ENCODE results near the gene TBC1D7.

The TBC1D7 gene

DNA sequence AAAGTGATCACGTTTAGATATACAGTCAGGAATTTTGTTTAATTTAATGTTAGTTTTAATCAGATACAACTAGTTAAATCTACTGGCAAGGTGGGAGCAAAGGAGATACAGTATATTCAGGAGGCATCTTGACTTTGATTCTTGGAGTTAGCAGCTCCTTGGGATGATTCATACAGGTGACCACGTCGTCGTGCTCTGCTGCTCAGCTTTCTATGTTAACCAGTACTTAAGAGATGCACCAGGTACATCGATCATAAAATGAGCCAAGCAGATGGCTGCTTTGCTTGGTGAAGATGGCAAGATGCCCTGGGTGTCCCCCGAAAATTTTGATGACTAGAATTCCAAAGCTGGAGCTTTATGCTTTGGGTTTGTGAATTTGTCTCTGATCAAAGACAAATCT is 64.7 kb downstream of the TBC1D7 start:
- 92% methylated on average over 5 of the region's 6 CpGs for WGBS
- Histone ChIP-seq H2BK5ac (ENCODE audit: low read depth, low read length, poor library complexity, severe bottlenecking) (no peak overlapping the region), H4K91ac (ENCODE audit: low read length) (no peak overlapping the region), H3K79me1 (replicated peaks; ENCODE audit: low read length, poor library complexity, severe bottlenecking) (no peaks in the 10 kb centered on the region), H2BK12ac (ENCODE audit: low read length in 2 of 2) (no peak overlapping the region), H3K14ac (ENCODE audit: low read length in 2 of 2) (no peak overlapping the region), H3K9ac (ENCODE audit: low read length) (no peak overlapping the region), H3K36me3 (ENCODE audit: control insufficient read depth in 1 of 2, insufficient read depth in 2 of 2, low read depth in 1 of 2, low read length in 2 of 2) (no peaks in the 10 kb centered on the region), H4K8ac (ENCODE audit: low read length) (no peak overlapping the region), H3K27ac (ENCODE audit: low read length, poor library complexity, severe bottlenecking) (no peak overlapping the region), H2BK120ac (ENCODE audit: low read depth, low read length) (no peak overlapping the region), H2BK15ac (ENCODE audit: low read depth, poor library complexity, severe bottlenecking) (no peak overlapping the region), H3K9me3 (ENCODE audit: control insufficient read depth, low read length) (no peaks in the 10 kb centered on the region), H3K4me2 (ENCODE audit: low read length, poor library complexity, severe bottlenecking) (no peak overlapping the region), H3K27me3 (ENCODE audit: control insufficient read depth in 1 of 2, insufficient read depth in 1 of 2, low read length in 2 of 2) (no peaks in the 10 kb centered on the region), H3K4me3 (ENCODE audit: insufficient read depth in 1 of 2, low read depth in 1 of 2, low read length in 2 of 2) (no peak overlapping the region), H3K23ac (ENCODE audit: low read length in 2 of 2) (no peak overlapping the region), H3K4ac (ENCODE audit: low read depth in 1 of 2, low read length in 2 of 2) (no peak overlapping the region), H3K4me1 (ENCODE audit: control insufficient read depth, insufficient read depth, low read depth, low read length) (peaks cover 8% of the 10 kb centered on the region), H2AFZ (ENCODE audit: low read depth, low read length) (no peak overlapping the region), H2AK5ac (ENCODE audit: low read length, severe bottlenecking) (no peak overlapping the region), H3K18ac (ENCODE audit: low read depth in 1 of 2, low read length in 2 of 2) (no peak overlapping the region)
- no peak for DNase-seq

DNA sequence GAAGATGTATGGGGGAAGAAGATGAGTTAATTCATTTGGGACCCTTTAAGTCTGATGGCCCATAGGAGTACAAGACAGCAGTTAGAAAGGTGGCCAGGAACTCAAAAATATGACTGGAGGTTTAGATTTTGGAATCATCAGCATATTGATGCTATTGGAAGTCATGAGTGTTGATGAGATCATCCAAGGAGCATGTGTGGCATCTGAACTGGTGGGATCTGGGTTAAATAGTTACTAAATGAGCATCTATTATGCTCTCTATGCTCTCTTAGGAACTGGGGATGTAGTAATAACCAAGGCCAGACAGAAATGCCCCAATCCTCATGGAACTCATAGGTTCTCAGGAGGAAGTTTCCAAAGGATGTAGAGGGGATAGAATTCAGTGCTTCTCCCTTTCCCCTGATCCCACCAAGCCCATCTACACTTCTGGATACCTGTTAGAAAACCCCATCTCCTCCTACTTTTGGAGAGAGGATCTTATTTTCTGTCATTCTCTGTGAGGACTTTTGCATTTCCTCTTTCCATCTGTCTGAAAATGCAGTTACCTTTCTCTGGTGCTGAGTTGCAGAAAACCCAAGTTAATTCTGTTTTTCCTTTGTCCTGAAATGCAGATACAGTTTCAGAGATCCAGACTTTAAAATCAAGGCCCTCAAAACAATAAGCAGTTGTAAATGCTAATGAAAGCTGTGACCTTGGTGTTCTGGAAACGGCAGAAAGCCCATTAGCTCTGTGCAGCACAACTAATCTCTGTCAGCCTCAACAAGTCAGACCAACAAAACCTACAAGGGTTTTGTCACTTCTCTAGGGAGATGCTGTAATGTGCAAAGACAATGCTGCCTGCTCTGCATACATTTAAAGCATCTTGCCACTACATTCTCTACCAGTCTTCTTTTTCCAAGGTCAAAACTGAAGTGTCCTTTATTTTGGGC is 65.8 kb downstream of the TBC1D7 start:
- H4K91ac ChIP-seq (ENCODE audit: low read length) = no peak overlapping the region
- H3K14ac ChIP-seq (ENCODE audit: low read length in 2 of 2) = no peak overlapping the region
- H3K79me1 ChIP-seq (replicated peaks; ENCODE audit: low read length, poor library complexity, severe bottlenecking) = no peaks in the 10 kb centered on the region
- no peak overlapping the region for H2AFZ ChIP-seq (ENCODE audit: low read depth, low read length)
- H3K36me3 ChIP-seq (ENCODE audit: control insufficient read depth in 1 of 2, insufficient read depth in 2 of 2, low read depth in 1 of 2, low read length in 2 of 2) = no peaks in the 10 kb centered on the region
- no peak overlapping the region for H4K8ac ChIP-seq (ENCODE audit: low read length)
- no peak overlapping the region for H2BK5ac ChIP-seq (ENCODE audit: low read depth, low read length, poor library complexity, severe bottlenecking)
- no peak overlapping the region for H3K23ac ChIP-seq (ENCODE audit: low read length in 2 of 2)
- H2BK12ac ChIP-seq (ENCODE audit: low read length in 2 of 2) = no peak overlapping the region
- H3K27ac ChIP-seq (ENCODE audit: low read length, poor library complexity, severe bottlenecking) = no peak overlapping the region
- H2BK15ac ChIP-seq (ENCODE audit: low read depth, poor library complexity, severe bottlenecking) = no peak overlapping the region
- no peak for DNase-seq
- H3K4ac ChIP-seq (ENCODE audit: low read depth in 1 of 2, low read length in 2 of 2) = no peak overlapping the region
- no peak overlapping the region for H3K4me2 ChIP-seq (ENCODE audit: low read length, poor library complexity, severe bottlenecking)
- no peak overlapping the region for H3K9ac ChIP-seq (ENCODE audit: low read length)
- H3K9me3 ChIP-seq (ENCODE audit: control insufficient read depth, low read length) = no peaks in the 10 kb centered on the region
- peaks cover 8% of the 10 kb centered on the region for H3K4me1 ChIP-seq (ENCODE audit: control insufficient read depth, insufficient read depth, low read depth, low read length)
- no peaks in the 10 kb centered on the region for H3K27me3 ChIP-seq (ENCODE audit: control insufficient read depth in 1 of 2, insufficient read depth in 1 of 2, low read length in 2 of 2)
- H3K4me3 ChIP-seq (ENCODE audit: insufficient read depth in 1 of 2, low read depth in 1 of 2, low read length in 2 of 2) = no peak overlapping the region
- H2AK5ac ChIP-seq (ENCODE audit: low read length, severe bottlenecking) = peak overlapping the region; percentile 84
- no peak overlapping the region for H2BK120ac ChIP-seq (ENCODE audit: low read depth, low read length)
- no CpG with 5 or more reads among the region's 1 CpG for WGBS
- H3K18ac ChIP-seq (ENCODE audit: low read depth in 1 of 2, low read length in 2 of 2) = no peak overlapping the region

GRCh38 chr6:13261464-13261994 is 66.8 kb downstream of the TBC1D7 start:
- WGBS = 91% methylated on average over 1 of the region's 1 CpG
- no peak overlapping the region for H3K9ac ChIP-seq (ENCODE audit: low read length)
- no peak overlapping the region for H3K4me3 ChIP-seq (ENCODE audit: insufficient read depth in 1 of 2, low read depth in 1 of 2, low read length in 2 of 2)
- no peaks in the 10 kb centered on the region for H3K9me3 ChIP-seq (ENCODE audit: control insufficient read depth, low read length)
- no peak overlapping the region for H3K14ac ChIP-seq (ENCODE audit: low read length in 2 of 2)
- DNase-seq = no peak
- no peaks in the 10 kb centered on the region for H3K36me3 ChIP-seq (ENCODE audit: control insufficient read depth in 1 of 2, insufficient read depth in 2 of 2, low read depth in 1 of 2, low read length in 2 of 2)
- no peaks in the 10 kb centered on the region for H3K27me3 ChIP-seq (ENCODE audit: control insufficient read depth in 1 of 2, insufficient read depth in 1 of 2, low read length in 2 of 2)
- no peak overlapping the region for H3K4me2 ChIP-seq (ENCODE audit: low read length, poor library complexity, severe bottlenecking)
- H3K4me1 ChIP-seq (ENCODE audit: control insufficient read depth, insufficient read depth, low read depth, low read length) = peaks cover 6% of the 10 kb centered on the region
- no peak overlapping the region for H3K18ac ChIP-seq (ENCODE audit: low read depth in 1 of 2, low read length in 2 of 2)
- H3K79me1 ChIP-seq (replicated peaks; ENCODE audit: low read length, poor library complexity, severe bottlenecking) = no peaks in the 10 kb centered on the region
- H4K91ac ChIP-seq (ENCODE audit: low read length) = no peak overlapping the region
- no peak overlapping the region for H2BK12ac ChIP-seq (ENCODE audit: low read length in 2 of 2)
- H3K27ac ChIP-seq (ENCODE audit: low read length, poor library complexity, severe bottlenecking) = no peak overlapping the region
- H3K4ac ChIP-seq (ENCODE audit: low read depth in 1 of 2, low read length in 2 of 2) = no peak overlapping the region
- H3K23ac ChIP-seq (ENCODE audit: low read length in 2 of 2) = no peak overlapping the region
- no peak overlapping the region for H2AFZ ChIP-seq (ENCODE audit: low read depth, low read length)
- H2BK120ac ChIP-seq (ENCODE audit: low read depth, low read length) = no peak overlapping the region
- no peak overlapping the region for H2BK15ac ChIP-seq (ENCODE audit: low read depth, poor library complexity, severe bottlenecking)
- peak overlapping the region; percentile 84 for H2AK5ac ChIP-seq (ENCODE audit: low read length, severe bottlenecking)
- H4K8ac ChIP-seq (ENCODE audit: low read length) = no peak overlapping the region
- no peak overlapping the region for H2BK5ac ChIP-seq (ENCODE audit: low read depth, low read length, poor library complexity, severe bottlenecking)

DNA sequence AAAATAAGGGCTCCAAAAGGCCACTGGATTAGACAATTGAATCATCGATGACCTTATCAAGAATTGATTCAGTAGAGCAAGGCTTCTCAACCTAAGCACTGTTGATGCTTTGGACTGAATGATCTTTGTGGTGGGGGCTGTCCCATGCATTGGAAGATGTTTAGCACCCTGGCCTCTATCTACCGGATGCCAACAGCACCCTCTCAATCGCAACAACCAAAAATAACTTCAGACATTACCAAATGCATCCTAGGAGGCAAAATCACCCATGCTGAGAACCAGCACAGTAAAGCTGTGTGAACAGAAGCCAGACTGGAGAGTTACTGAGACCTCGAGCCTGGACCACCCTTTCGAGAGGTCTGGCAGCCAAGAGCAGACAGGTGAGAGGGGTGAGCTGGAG is 67.5 kb downstream of the TBC1D7 start:
- Histone ChIP-seq H3K36me3 (ENCODE audit: control insufficient read depth in 1 of 2, insufficient read depth in 2 of 2, low read depth in 1 of 2, low read length in 2 of 2) (no peaks in the 10 kb centered on the region), H3K79me1 (replicated peaks; ENCODE audit: low read length, poor library complexity, severe bottlenecking) (no peaks in the 10 kb centered on the region), H3K4me1 (ENCODE audit: control insufficient read depth, insufficient read depth, low read depth, low read length) (peaks cover 6% of the 10 kb centered on the region), H2BK12ac (ENCODE audit: low read length in 2 of 2) (no peak overlapping the region), H2BK120ac (ENCODE audit: low read depth, low read length) (no peak overlapping the region), H3K4me2 (ENCODE audit: low read length, poor library complexity, severe bottlenecking) (no peak overlapping the region), H3K14ac (ENCODE audit: low read length in 2 of 2) (no peak overlapping the region), H4K91ac (ENCODE audit: low read length) (no peak overlapping the region), H3K4ac (ENCODE audit: low read depth in 1 of 2, low read length in 2 of 2) (no peak overlapping the region), H3K9ac (ENCODE audit: low read length) (no peak overlapping the region), H3K27me3 (ENCODE audit: control insufficient read depth in 1 of 2, insufficient read depth in 1 of 2, low read length in 2 of 2) (no peaks in the 10 kb centered on the region), H2AFZ (ENCODE audit: low read depth, low read length) (no peak overlapping the region), H3K18ac (ENCODE audit: low read depth in 1 of 2, low read length in 2 of 2) (no peak overlapping the region), H4K8ac (ENCODE audit: low read length) (no peak overlapping the region), H3K23ac (ENCODE audit: low read length in 2 of 2) (no peak overlapping the region), H3K4me3 (ENCODE audit: insufficient read depth in 1 of 2, low read depth in 1 of 2, low read length in 2 of 2) (no peak overlapping the region), H3K27ac (ENCODE audit: low read length, poor library complexity, severe bottlenecking) (no peak overlapping the region), H2AK5ac (ENCODE audit: low read length, severe bottlenecking) (no peak overlapping the region), H2BK5ac (ENCODE audit: low read depth, low read length, poor library complexity, severe bottlenecking) (no peak overlapping the region), H3K9me3 (ENCODE audit: control insufficient read depth, low read length) (peaks cover 4% of the 10 kb centered on the region), H2BK15ac (ENCODE audit: low read depth, poor library complexity, severe bottlenecking) (no peak overlapping the region)
- 87% methylated on average over 3 of the region's 5 CpGs for WGBS
- DNase-seq = no peak
